Measurements from ENCODE around the gene USP5.

USP5 gene

DNA sequence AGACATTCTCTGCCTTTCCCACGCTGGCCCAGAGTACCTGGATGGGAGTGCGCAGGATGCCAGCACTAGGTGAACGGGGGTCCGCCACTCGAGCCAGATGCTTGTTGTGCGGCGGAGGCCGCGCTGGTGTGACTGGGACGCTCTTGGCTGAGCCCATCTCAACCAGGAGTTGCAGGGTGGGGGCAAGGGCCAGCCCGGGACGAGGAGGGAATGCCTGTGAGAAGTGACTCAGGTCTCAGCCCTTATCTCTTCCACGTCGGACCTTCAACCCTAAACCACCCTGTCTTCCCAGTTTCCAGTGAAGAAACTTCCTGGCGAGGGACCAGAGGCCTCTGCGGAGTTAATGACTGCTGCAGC is 1.2 kb upstream of the USP5 start:
- TF ChIP-seq, protein P1, sequence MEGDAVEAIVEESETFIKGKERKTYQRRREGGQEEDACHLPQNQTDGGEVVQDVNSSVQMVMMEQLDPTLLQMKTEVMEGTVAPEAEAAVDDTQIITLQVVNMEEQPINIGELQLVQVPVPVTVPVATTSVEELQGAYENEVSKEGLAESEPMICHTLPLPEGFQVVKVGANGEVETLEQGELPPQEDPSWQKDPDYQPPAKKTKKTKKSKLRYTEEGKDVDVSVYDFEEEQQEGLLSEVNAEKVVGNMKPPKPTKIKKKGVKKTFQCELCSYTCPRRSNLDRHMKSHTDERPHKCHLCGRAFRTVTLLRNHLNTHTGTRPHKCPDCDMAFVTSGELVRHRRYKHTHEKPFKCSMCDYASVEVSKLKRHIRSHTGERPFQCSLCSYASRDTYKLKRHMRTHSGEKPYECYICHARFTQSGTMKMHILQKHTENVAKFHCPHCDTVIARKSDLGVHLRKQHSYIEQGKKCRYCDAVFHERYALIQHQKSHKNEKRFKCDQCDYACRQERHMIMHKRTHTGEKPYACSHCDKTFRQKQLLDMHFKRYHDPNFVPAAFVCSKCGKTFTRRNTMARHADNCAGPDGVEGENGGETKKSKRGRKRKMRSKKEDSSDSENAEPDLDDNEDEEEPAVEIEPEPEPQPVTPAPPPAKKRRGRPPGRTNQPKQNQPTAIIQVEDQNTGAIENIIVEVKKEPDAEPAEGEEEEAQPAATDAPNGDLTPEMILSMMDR (conservative IDR thresholded peaks at IDR 0.05; ENCODE audit: low read depth, low read length), result no peak
- DNase-seq (ENCODE audit: low read depth), result no peak
- H3K4me3 ChIP-seq (ENCODE audit: low read length), result peak overlapping the region; percentile 94

DNA sequence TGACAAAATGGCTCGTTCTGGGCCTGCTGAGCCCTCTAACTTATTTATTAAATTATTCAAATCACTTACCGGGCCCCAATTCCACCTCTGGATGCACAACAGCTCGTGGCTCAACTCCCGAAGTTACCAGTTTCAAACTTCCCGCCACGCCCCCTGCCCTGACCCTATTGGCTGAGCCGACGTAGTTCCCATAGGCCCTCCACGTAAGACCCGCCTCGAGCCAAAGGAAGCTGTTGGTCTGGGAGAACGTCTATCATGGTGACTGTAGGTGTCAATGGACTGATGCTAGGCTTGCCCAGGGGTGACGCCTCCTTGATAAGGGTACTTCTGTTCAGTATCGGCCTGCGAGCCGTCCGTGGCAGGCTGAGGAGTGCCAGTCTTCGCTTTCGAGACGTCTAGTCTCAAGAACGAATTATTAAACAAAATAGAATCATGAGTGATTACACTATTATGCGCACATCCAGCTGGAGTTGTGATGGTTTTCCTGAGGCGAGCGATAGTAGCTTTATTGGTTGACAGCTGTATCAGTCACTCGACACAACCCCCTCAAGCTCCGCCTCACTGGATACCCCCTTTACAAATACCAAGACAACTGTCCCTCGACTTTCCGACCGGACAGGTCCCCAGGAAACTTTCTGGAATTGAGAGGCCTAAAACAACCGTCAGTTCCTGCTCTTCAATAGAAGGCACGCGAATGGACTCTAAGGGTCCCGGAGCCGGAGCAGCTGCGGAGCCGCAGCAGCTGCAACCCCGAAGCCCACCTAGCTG is 613 bp upstream of the USP5 start, which contains the start of gene CDCA3:
TSS of gene CDCA3 (minus strand) at position 134 of the 768 bp plus-strand sequence. CDS start 334 bp downstream, outside the sequence.
- TF ChIP-seq, protein P1 (conservative IDR thresholded peaks at IDR 0.05; ENCODE audit: low read depth, low read length), result no peak
- H3K4me3 ChIP-seq (ENCODE audit: low read length), result peak within 1 kb of the TSS; percentile 94
- peak; percentile 96 for DNase-seq (ENCODE audit: low read depth)

DNA sequence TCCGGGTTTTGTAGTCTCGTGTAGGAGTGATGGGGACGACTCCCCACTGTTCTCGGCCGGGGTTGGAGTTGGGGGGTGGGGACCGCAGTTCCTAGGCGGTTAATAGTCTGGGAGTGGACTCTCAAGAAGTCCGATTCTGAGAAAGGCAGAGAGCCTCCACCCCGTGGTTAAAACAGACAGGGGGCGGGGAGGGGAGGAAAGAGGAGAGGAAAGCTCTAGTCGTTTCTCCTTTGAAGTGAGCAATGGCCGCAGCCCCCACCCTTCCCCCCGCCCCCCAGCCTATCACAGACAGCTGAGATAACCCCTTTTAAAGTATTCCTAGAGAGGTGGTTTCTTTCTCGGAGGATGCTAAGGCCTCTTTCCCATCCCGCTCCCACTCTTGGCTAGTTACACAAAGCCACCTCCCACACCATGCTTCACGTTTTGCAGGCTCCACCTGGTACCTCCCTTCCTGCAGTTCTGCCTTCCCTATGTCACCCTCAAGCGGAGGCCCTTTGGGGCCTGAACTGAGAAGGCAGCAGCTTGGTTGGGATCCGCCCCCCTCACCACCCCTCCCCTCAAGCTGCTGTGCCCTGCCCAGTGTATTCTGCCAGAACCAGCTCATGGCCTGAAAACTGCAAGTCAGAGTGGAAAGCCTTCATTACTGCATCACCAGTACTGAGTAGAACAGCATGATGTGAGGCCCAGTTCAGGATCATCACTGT is 853 bp downstream of the USP5 start:
- DNase-seq (ENCODE audit: low read depth), result no peak
- TF ChIP-seq, protein P1 (conservative IDR thresholded peaks at IDR 0.05; ENCODE audit: low read depth, low read length), result no peak
- peak overlapping the region; percentile 94 for H3K4me3 ChIP-seq (ENCODE audit: low read length)

DNA sequence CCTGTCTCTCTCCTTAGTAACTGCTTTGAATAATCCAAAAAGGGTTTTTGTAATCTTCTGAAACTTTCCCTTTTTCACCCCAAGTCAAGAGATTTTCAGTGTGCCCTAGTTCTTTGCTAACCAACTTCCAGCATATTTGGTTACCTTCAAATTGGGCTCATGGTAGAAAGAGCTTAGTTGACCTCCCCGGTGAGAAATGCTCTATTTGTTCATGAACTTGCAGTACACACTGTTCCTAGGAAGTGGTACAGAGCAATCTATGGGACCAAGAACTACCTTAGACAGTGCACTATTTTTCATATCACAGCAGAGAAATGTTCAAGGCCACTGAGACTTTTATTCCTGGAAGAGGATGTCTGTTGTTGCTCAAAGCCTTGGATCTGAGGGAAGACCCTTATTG is 1.7 kb downstream of the USP5 start:
- no peak for DNase-seq (ENCODE audit: low read depth)
- TF ChIP-seq, protein P1 (conservative IDR thresholded peaks at IDR 0.05; ENCODE audit: low read depth, low read length), result no peak
- no peak overlapping the region for H3K4me3 ChIP-seq (ENCODE audit: low read length)

DNA sequence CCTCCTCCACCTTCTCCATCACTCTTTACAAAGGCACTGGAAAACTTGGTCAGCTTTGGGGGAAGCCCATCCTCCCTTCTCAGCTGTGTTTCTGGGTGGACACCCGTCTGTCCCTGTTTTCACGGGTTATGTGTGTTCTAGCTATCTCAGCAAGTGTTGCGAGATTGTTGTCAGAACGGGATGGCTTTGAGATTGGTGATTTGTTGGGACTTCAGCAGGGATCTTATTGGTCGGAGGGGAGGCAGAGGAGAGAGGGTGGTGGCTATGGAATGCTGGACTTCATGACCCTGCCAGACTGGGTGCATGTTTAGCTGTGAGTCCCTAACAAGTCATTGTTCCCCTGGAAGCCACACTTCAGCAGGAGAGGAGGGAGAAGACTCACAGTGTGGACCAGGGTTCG is 2.1 kb downstream of the USP5 start:
- no peak overlapping the region for H3K4me3 ChIP-seq (ENCODE audit: low read length)
- TF ChIP-seq, protein P1 (conservative IDR thresholded peaks at IDR 0.05; ENCODE audit: low read depth, low read length), result no peak
- no peak for DNase-seq (ENCODE audit: low read depth)

DNA sequence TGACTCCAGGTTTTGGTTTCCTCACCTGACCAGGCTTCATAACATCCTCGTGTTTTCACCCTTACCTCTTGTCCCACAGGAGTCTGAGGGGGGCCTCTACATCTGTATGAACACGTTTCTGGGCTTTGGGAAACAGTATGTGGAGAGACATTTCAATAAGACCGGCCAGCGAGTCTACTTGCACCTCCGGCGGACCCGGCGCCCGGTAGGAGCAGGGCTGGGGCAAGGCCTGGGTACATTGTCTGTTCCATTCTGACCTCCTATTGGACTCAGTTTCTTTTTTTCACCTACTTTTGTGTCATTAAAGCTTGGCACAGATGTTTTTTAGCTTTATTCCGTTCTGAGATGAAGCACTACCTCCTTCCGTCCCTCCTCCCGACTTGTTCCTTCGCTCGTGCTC is 3.4 kb downstream of the USP5 start:
- H3K4me3 ChIP-seq (ENCODE audit: low read length), result no peak overlapping the region
- TF ChIP-seq, protein P1 (conservative IDR thresholded peaks at IDR 0.05; ENCODE audit: low read depth, low read length), result no peak
- DNase-seq (ENCODE audit: low read depth), result no peak

DNA sequence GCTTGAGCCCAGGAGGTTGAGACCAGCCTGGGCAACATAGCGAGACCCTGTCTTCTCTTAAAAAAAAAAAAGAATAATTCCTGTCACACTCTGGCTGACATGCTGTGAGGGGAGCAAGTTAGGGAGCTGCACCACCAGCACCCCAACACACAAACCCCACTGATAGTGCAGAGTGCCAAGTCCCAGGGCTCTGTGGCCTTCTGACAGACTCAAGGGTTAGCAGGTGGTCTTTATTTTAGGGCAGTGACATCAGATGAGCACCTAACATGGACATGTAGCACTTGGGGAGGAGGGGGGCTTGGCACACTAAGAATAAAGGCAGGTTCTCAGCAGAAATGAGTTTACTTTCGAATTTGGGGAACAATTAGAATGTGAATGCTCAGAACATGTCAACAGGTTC is 6.8 kb downstream of the USP5 start:
- DNase-seq (ENCODE audit: low read depth), result no peak
- H3K4me3 ChIP-seq (ENCODE audit: low read length), result no peak overlapping the region
- TF ChIP-seq, protein P1 (conservative IDR thresholded peaks at IDR 0.05; ENCODE audit: low read depth, low read length), result no peak

All from retinal pigment epithelial cell (primary cell).